A549 (cell line): ENCODE measurements around the gene MGST2. TPM values are rescaled to one million over a fixed set of nuclear protein-coding genes. Genes with fewer than 3 reads are reported as not detected.

Source experiments
- ATAC-seq, 2 experiments: fragments of 200-7000 bp in 1 of 2; fragments of >200 bp in 1 of 2; cut with Nextera tagmentation in 1 of 2; cut with Tn5 transposase in 1 of 2; 3 replicates each; pipeline versions ENCODE4 v1.8.0 to v1.9.1; 2018 to 2020; ENCODE audit warnings: mild to moderate bottlenecking in 1 of 2, moderate library complexity in 1 of 2
- CTCF ChIA-PET: fragments of 300-600 bp; sonication (Branson Sonifier 250); formaldehyde crosslinking; extraction: SDS; loops from one replicate; lab custom pipeline; 2021; ENCODE audit warnings: antibody characterized with exemption, inconsistent platforms; lab: Yijun Ruan, JAX
- POLR2A ChIA-PET: fragments of 350-600 bp; formaldehyde crosslinking; extraction: SDS; loops from one replicate; lab custom pipeline; 2021; ENCODE audit warnings: antibody characterized with exemption, inconsistent platforms; lab: Yijun Ruan, JAX
- DNase-seq, 2 experiments: peaks; one replicate each; pipeline versions ENCODE4 v3.0.0 to v3.0.0-alpha.2; 2011 to 2016; ENCODE audit warnings: low read depth in 1 of 2, low spot score in 1 of 2
- FAIRE-seq: peaks from 2 replicates; lab custom pipeline; 2011; peaks lifted over from hg19 to GRCh38; lab: Jason Lieb, UNC
- H3K27ac ChIP-seq, 2 experiments: fragments of >200 bp; sonication (Bioruptor Twin); formaldehyde crosslinking; 3 replicates each; pipeline ENCODE4 v1.5.1; 2016 to 2017
- H3K4me1 ChIP-seq: fragments of >200 bp; sonication (Bioruptor Twin); formaldehyde crosslinking; 3 replicates; pipeline ENCODE4 v1.6.1; 2016
- H3K4me2 ChIP-seq: fragments of >200 bp; sonication (Bioruptor Twin); formaldehyde crosslinking; 3 replicates; pipeline ENCODE4 v1.6.1; 2016
- H3K4me3 ChIP-seq: fragments of >200 bp; sonication (Bioruptor Twin); formaldehyde crosslinking; 3 replicates; pipeline ENCODE4 v1.5.1; 2016
- H3K9me3 ChIP-seq: fragments of >200 bp; sonication (Bioruptor Twin); formaldehyde crosslinking; 3 replicates; pipeline ENCODE4 v1.6.1; 2016
- CBX2 ChIP-seq: fragments of 200-600 bp; sonication (generic); IDR thresholded peaks from 2 replicates; pipeline ENCODE4 v1.6.1; 2016; ENCODE audit warnings: low read depth, mild to moderate bottlenecking, borderline replicate concordance
- CBX8 ChIP-seq: fragments of 200-600 bp; sonication (generic); IDR thresholded peaks from 2 replicates; pipeline ENCODE4 v1.6.1; 2016
- CEBPB ChIP-seq, 2 experiments: fragments of >200 bp in 1 of 2; sonication (Bioruptor Twin) in 1 of 2; formaldehyde crosslinking in 1 of 2; IDR thresholded peaks; 2 replicates each; pipeline ENCODE4 v1.6.1; 2012 to 2016
- CHD2 ChIP-seq: fragments of 150-350 bp; IDR thresholded peaks from 2 replicates; pipeline ENCODE4 v1.6.1; 2014; ENCODE audit warnings: low read length; ENCODE audit not compliant: partially characterized antibody
- CTCF ChIP-seq: fragments of >200 bp; sonication (Bioruptor Twin); formaldehyde crosslinking; IDR thresholded peaks from 3 replicates; pipeline ENCODE4 v1.5.1; 2016
- EHF ChIP-seq: fragments of 250-450 bp; sonication (Bioruptor Pico); IDR thresholded peaks from 2 replicates; pipeline ENCODE4 v1.5.0; 2020; ENCODE audit warnings: mild to moderate bottlenecking
- EP300 ChIP-seq, 2 experiments: fragments of >200 bp; sonication (Bioruptor Twin); formaldehyde crosslinking; IDR thresholded peaks; 2 replicates in 1 of 2; 3 replicates in 1 of 2; pipeline ENCODE4 v1.6.1; 2016 to 2017
- ESRRA ChIP-seq: fragments of 150-350 bp; IDR thresholded peaks from 2 replicates; pipeline ENCODE4 v1.6.1; 2014; ENCODE audit warnings: mild to moderate bottlenecking, low read length, borderline replicate concordance
- FOSB ChIP-seq: fragments of 250-450 bp; sonication (Bioruptor Pico); IDR thresholded peaks from 2 replicates; pipeline ENCODE4 v1.5.0; 2020; ENCODE audit warnings: mild to moderate bottlenecking, moderate library complexity
- HEYL ChIP-seq: fragments of 250-450 bp; sonication (Bioruptor Pico); IDR thresholded peaks from 2 replicates; pipeline ENCODE4 v1.8.0; 2021; ENCODE audit warnings: mild to moderate bottlenecking, moderate library complexity
- HOXA7 ChIP-seq: fragments of 250-450 bp; sonication (Bioruptor Pico); IDR thresholded peaks from 2 replicates; pipeline ENCODE4 v1.5.0; 2020; ENCODE audit warnings: mild to moderate bottlenecking, moderate library complexity
- HOXB13 ChIP-seq: fragments of 250-450 bp; sonication (Bioruptor Pico); IDR thresholded peaks from 2 replicates; pipeline ENCODE4 v1.5.0; 2020; ENCODE audit warnings: low read depth, mild to moderate bottlenecking, moderate library complexity
- HOXB5 ChIP-seq: fragments of 250-450 bp; sonication (Bioruptor Pico); IDR thresholded peaks from 2 replicates; pipeline ENCODE4 v1.5.0; 2020; ENCODE audit warnings: mild to moderate bottlenecking, moderate library complexity
- JUN ChIP-seq, 2 experiments: fragments of >200 bp; sonication (Bioruptor Twin); formaldehyde crosslinking; IDR thresholded peaks; 2 replicates in 1 of 2; 3 replicates in 1 of 2; pipeline ENCODE4 v1.6.1; 2016 to 2017
- KDM1A ChIP-seq: fragments of 200-600 bp; sonication (generic); IDR thresholded peaks from 2 replicates; pipeline ENCODE4 v1.6.1; 2016; ENCODE audit warnings: low read depth, mild to moderate bottlenecking
- KDM5A ChIP-seq: fragments of 200-600 bp; sonication (generic); IDR thresholded peaks from 2 replicates; pipeline ENCODE4 v1.6.1; 2016; ENCODE audit warnings: antibody characterized with exemption, mild to moderate bottlenecking
- MAX ChIP-seq: IDR thresholded peaks from 2 replicates; pipeline ENCODE4 v1.6.1; 2012
- MAZ ChIP-seq: fragments of 150-350 bp; IDR thresholded peaks from 2 replicates; pipeline ENCODE4 v1.6.1; 2014; ENCODE audit warnings: antibody characterized with exemption, low read depth, low read length, borderline replicate concordance
- NFE2L2 ChIP-seq: fragments of 150-350 bp; conservative IDR thresholded peaks from 2 replicates; pipeline ENCODE4 v1.6.1; 2014; ENCODE audit warnings: low read length
- NPAS2 ChIP-seq: fragments of 250-450 bp; sonication (Bioruptor Pico); IDR thresholded peaks from 2 replicates; pipeline ENCODE4 v1.8.0; 2022; ENCODE audit warnings: mild to moderate bottlenecking, moderate library complexity, borderline replicate concordance
- NR3C1 ChIP-seq: fragments of >200 bp; sonication (Bioruptor Twin); formaldehyde crosslinking; IDR thresholded peaks from 3 replicates; pipeline ENCODE4 v1.6.1; 2017
- RAD21 ChIP-seq, 2 experiments: fragments of >200 bp in 1 of 2; sonication (Bioruptor Twin) in 1 of 2; formaldehyde crosslinking in 1 of 2; IDR thresholded peaks in 1 of 2; conservative IDR thresholded peaks in 1 of 2; 2 replicates in 1 of 2; 3 replicates in 1 of 2; pipeline ENCODE4 v1.6.1; 2012 to 2018; ENCODE audit warnings: inconsistent platforms in 1 of 2
- RNF2 ChIP-seq: fragments of 200-600 bp; sonication (generic); IDR thresholded peaks from 2 replicates; pipeline ENCODE4 v1.6.1; 2016; ENCODE audit warnings: low read depth, mild to moderate bottlenecking, antibody characterized with exemption, moderate library complexity, borderline replicate concordance
- TP53 ChIP-seq: fragments of 250-450 bp; sonication (Bioruptor Pico); IDR thresholded peaks from 2 replicates; pipeline ENCODE4 v1.5.0; 2021; ENCODE audit warnings: mild to moderate bottlenecking, moderate library complexity
- ZFP36 ChIP-seq: fragments of 450-650 bp; IDR thresholded peaks from 2 replicates; pipeline ENCODE4 v1.6.1; 2014; ENCODE audit warnings: borderline replicate concordance; ENCODE audit not compliant: partially characterized antibody
- ZNF302 ChIP-seq: fragments of 250-450 bp; sonication (Bioruptor Pico); IDR thresholded peaks from 2 replicates; pipeline ENCODE4 v1.9.0; 2021; ENCODE audit warnings: inconsistent platforms, mild to moderate bottlenecking, moderate library complexity
- ZSCAN20 ChIP-seq: fragments of 250-450 bp; sonication (Bioruptor Pico); IDR thresholded peaks from 2 replicates; pipeline ENCODE4 v1.8.0; 2022; ENCODE audit warnings: mild to moderate bottlenecking, moderate library complexity
- WGBS: methylation state at CpG from one replicate; pipeline ENCODE4 v1.1.6; 2017; ENCODE audit errors: missing lambda C conversion rate; 5-methylcytosine and 5-hydroxymethylcytosine counted together
- polyA plus RNA-seq, 4 experiments: library from polyadenylated mRNA; depleted of rRNA in 3 of 4; stranded (reverse); fragments of >200 nt; fragmentation: RNase III in 1 of 4; extraction: RNeasy Plus Mini Kit Qiagen cat#74134 plus additional on column Dnase treatment in 1 of 4; gene quantifications; 2 replicates in 3 of 4; 3 replicates in 1 of 4; pipeline ENCODE4 v1.2.3, GENCODE V29; 2011 to 2017
- TF ChIP-seq, protein P1 (sequence below): fragments of 250-450 bp; sonication (Bioruptor Pico); IDR thresholded peaks from 2 replicates; pipeline ENCODE4 v1.5.0; 2020; ENCODE audit warnings: low read depth, mild to moderate bottlenecking, moderate library complexity
- TF ChIP-seq, protein P2 (sequence below): fragments of 250-450 bp; sonication (Bioruptor Pico); IDR thresholded peaks from 2 replicates; pipeline ENCODE4 v1.5.0; 2021; ENCODE audit warnings: mild to moderate bottlenecking, moderate library complexity, borderline replicate concordance
- TF ChIP-seq, protein P3 (sequence below): IDR thresholded peaks from 2 replicates; pipeline ENCODE4 v1.6.1; 2012

Gene MGST2
- polyA plus RNA-seq, 2 of the 4 experiments (the other 2 are of a cell fraction) = 44.0 to 62.1 TPM

- no peak for TF ChIP-seq MAZ
- no peak for TF ChIP-seq CTCF
- no peak for TF ChIP-seq RAD21 (conservative IDR thresholded peaks at IDR 0.05 in 1 of 2, IDR thresholded peaks at IDR 0.05 in 1 of 2)
- no peak for TF ChIP-seq ZFP36
- TF ChIP-seq TP53 (CRISPR knock-in tag) = no peak
- no peak for TF ChIP-seq HOXB13 (CRISPR knock-in tag)
- TF ChIP-seq ZNF302 (CRISPR knock-in tag) = no peak
- no peak for TF ChIP-seq CBX8
- TF ChIP-seq CBX2 = no peak
- no peak for TF ChIP-seq ESRRA
- no peak for TF ChIP-seq CEBPB (IDR thresholded peaks at IDR 0.05)
- TF ChIP-seq HOXA7 (CRISPR knock-in tag) = no peak
- no peak for TF ChIP-seq MAX
- Histone ChIP-seq H3K27ac (no peak overlapping the region), H3K4me3 (no peak overlapping the region), H3K9me3 (no peaks in the 10 kb centered on the region), H3K4me1 (peaks cover 35% of the 10 kb centered on the region), H3K4me2 (no peak overlapping the region)
- POLR2A ChIA-PET = no interaction called here
- FAIRE-seq (no peak), ATAC-seq (no peak), DNase-seq (no peak)
- CTCF ChIA-PET = interaction anchor here (1.2 kb wide), 1 partner anchor 86 kb away, joined by 4 read pairs; no protein-coding TSS in a partner anchor
- WGBS = 65% methylated on average over 5 of the region's 5 CpGs
Measured at GRCh38 chr4:139743027-139743426, 77.4 kb downstream of the MGST2 start.

DNA sequence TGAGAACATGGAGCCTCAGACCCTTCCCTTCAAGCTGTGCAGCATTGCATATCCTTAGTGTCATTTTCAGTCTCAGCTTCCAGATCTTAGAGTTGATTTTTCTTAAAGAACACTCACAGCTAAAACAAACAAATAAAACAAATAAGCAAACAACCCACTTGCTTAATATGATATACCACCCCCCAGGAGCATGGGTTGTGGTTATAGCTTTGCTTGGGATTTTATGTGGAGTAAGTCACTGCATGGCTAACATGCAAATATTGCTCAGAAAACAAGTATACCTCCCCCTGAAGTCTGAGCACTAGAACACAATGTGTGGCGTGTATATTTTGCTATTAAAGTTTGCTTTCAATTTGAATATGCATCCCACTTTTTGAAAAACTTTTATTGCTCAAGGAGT lies 78.6 kb downstream of the MGST2 start:
- H3K4me1 ChIP-seq = peaks cover 35% of the 10 kb centered on the region
- no peak overlapping the region; the same call in 2 of the 3 replicates for H3K4me2 ChIP-seq
- FAIRE-seq (no peak), ATAC-seq (no peak), DNase-seq (no peak)
- H3K9me3 ChIP-seq = no peaks in the 10 kb centered on the region
- H3K27ac ChIP-seq = no peak overlapping the region
- WGBS = 88% methylated on average over 1 of the region's 1 CpG
- ChIA-PET POLR2A (no interaction called here), CTCF (no interaction called here)
- H3K4me3 ChIP-seq = no peak overlapping the region
- TF ChIP-seq NPAS2 (CRISPR knock-in tag) (no peak), RNF2 (no peak), HEYL (CRISPR knock-in tag) (no peak), NFE2L2 (no peak), EHF (CRISPR knock-in tag) (no peak), JUN (IDR thresholded peaks at IDR 0.05) (no peak), CHD2 (no peak), CBX8 (no peak), NR3C1 (no peak), FOSB (no peak), KDM5A (no peak), HOXB5 (no peak), MAX (no peak), EP300 (IDR thresholded peaks at IDR 0.05) (no peak), KDM1A (no peak), CTCF (no peak), ZSCAN20 (CRISPR knock-in tag) (no peak)
- TF ChIP-seq, protein P1, sequence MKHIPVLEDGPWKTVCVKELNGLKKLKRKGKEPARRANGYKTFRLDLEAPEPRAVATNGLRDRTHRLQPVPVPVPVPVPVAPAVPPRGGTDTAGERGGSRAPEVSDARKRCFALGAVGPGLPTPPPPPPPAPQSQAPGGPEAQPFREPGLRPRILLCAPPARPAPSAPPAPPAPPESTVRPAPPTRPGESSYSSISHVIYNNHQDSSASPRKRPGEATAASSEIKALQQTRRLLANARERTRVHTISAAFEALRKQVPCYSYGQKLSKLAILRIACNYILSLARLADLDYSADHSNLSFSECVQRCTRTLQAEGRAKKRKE = no peak
- TF ChIP-seq, protein P2, sequence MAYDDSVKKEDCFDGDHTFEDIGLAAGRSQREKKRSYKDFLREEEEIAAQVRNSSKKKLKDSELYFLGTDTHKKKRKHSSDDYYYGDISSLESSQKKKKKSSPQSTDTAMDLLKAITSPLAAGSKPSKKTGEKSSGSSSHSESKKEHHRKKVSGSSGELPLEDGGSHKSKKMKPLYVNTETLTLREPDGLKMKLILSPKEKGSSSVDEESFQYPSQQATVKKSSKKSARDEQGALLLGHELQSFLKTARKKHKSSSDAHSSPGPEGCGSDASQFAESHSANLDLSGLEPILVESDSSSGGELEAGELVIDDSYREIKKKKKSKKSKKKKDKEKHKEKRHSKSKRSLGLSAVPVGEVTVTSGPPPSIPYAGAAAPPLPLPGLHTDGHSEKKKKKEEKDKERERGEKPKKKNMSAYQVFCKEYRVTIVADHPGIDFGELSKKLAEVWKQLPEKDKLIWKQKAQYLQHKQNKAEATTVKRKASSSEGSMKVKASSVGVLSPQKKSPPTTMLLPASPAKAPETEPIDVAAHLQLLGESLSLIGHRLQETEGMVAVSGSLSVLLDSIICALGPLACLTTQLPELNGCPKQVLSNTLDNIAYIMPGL (CRISPR knock-in tag) = no peak
- TF ChIP-seq, protein P3, sequence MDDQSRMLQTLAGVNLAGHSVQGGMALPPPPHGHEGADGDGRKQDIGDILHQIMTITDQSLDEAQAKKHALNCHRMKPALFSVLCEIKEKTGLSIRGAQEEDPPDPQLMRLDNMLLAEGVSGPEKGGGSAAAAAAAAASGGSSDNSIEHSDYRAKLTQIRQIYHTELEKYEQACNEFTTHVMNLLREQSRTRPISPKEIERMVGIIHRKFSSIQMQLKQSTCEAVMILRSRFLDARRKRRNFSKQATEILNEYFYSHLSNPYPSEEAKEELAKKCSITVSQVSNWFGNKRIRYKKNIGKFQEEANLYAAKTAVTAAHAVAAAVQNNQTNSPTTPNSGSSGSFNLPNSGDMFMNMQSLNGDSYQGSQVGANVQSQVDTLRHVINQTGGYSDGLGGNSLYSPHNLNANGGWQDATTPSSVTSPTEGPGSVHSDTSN = no peak
- TF ChIP-seq, all 56 proteins: peak for 0
